Endothelial cell of umbilical vein (primary cell): Measurements from ENCODE around the gene GPX7. TPM values are rescaled to one million over a fixed set of nuclear protein-coding genes. Genes with fewer than 3 reads are reported as not detected.

Experiments used
- BruUV-seq: library from RNA; stranded (reverse); fragments of 400-500 nt; replicated peaks from 2 replicates; lab custom pipeline; 2021; lab: Mats Ljungman, UMichigan
- CTCF ChIA-PET: fragments of 300-600, 350-600 bp; sonication (Branson Sonifier 250); formaldehyde crosslinking; loops from one replicate; lab custom pipeline; 2021; ENCODE audit warnings: antibody characterized with exemption, inconsistent platforms; lab: Charles Lee
- POLR2A ChIA-PET: fragments of 300-600, 350-600 bp; sonication (Branson Sonifier 250); formaldehyde crosslinking; loops from one replicate; lab custom pipeline; 2021; ENCODE audit warnings: antibody characterized with exemption, inconsistent platforms; lab: Charles Lee
- DNase-seq: peaks from one replicate; pipeline ENCODE4 v3.0.0-alpha.2; 2011; ENCODE audit warnings: low read depth, low spot score
- FAIRE-seq: peaks from 2 replicates; lab custom pipeline; 2011; peaks lifted over from hg19 to GRCh38; lab: Jason Lieb, UNC
- H2AFZ ChIP-seq: 2 replicates; pipeline ENCODE4 v1.6.0; 2012; ENCODE audit warnings: low read depth, low read length, control low read depth, inconsistent platforms
- H3K27ac ChIP-seq: 2 replicates; pipeline ENCODE4 v1.5.1; 2011; ENCODE audit warnings: low read depth, mild to moderate bottlenecking, control low read depth, low read length, moderate library complexity; ENCODE audit not compliant: insufficient read depth
- H3K27me3 ChIP-seq, 2 experiments: 2 replicates each; pipeline versions ENCODE4 v1.6.0 to v1.6.1; 2011; ENCODE audit warnings: low read length in 2 of 2, mixed read lengths in 1 of 2; ENCODE audit not compliant: control insufficient read depth in 2 of 2, insufficient read depth in 2 of 2
- H3K36me3 ChIP-seq, 2 experiments: 2 replicates in 1 of 2; 3 replicates in 1 of 2; pipeline ENCODE4 v1.5.1; 2011; ENCODE audit warnings: low read length in 2 of 2, mild to moderate bottlenecking in 1 of 2, moderate library complexity in 1 of 2; ENCODE audit not compliant: control insufficient read depth in 2 of 2, insufficient read depth in 2 of 2; ENCODE audit errors: extremely low read depth in 1 of 2
- H3K4me1 ChIP-seq: 3 replicates; pipeline ENCODE4 v1.5.1; 2011; ENCODE audit warnings: mild to moderate bottlenecking, low read length; ENCODE audit not compliant: control insufficient read depth, insufficient read depth; ENCODE audit errors: extremely low read depth
- H3K4me2 ChIP-seq: 2 replicates; pipeline ENCODE4 v1.6.1; 2011; ENCODE audit warnings: low read length, control low read depth, mixed read lengths; ENCODE audit not compliant: insufficient read depth
- H3K4me3 ChIP-seq, 3 experiments: fragments of 200-600 bp in 1 of 3; sonication (generic), shearing (Covaris generic) in 1 of 3; replicated peaks in 1 of 3; 2 replicates each; pipeline ENCODE4 v1.5.1; 2011 to 2016; ENCODE audit warnings: control low read depth in 3 of 3, low read length in 3 of 3, mild to moderate bottlenecking in 2 of 3, inconsistent platforms in 1 of 3, low read depth in 1 of 3, moderate library complexity in 1 of 3; ENCODE audit not compliant: insufficient read depth in 1 of 3
- H3K79me2 ChIP-seq: 2 replicates; pipeline ENCODE4 v1.6.0; 2012; ENCODE audit warnings: low read length, inconsistent platforms; ENCODE audit not compliant: control insufficient read depth, insufficient read depth
- H3K9ac ChIP-seq: replicated peaks from 2 replicates; pipeline ENCODE3; 2011; ENCODE audit warnings: low read length, control low read depth; ENCODE audit not compliant: insufficient read depth; ENCODE audit errors: extremely low read depth
- H3K9me1 ChIP-seq: replicated peaks from 3 replicates; pipeline ENCODE4 v1.6.0; 2011; ENCODE audit warnings: mild to moderate bottlenecking, low read length; ENCODE audit not compliant: control insufficient read depth, insufficient read depth; ENCODE audit errors: extremely low read depth
- H3K9me3 ChIP-seq: replicated peaks from 2 replicates; pipeline ENCODE4 v1.5.1; 2012; ENCODE audit warnings: low read length, inconsistent platforms; ENCODE audit not compliant: control insufficient read depth, insufficient read depth
- H4K20me1 ChIP-seq: replicated peaks from 2 replicates; pipeline ENCODE3; 2011; ENCODE audit warnings: mild to moderate bottlenecking, low read length; ENCODE audit not compliant: control insufficient read depth, insufficient read depth; ENCODE audit errors: extremely low read depth
- EZH2 ChIP-seq: IDR thresholded peaks from 2 replicates; pipeline ENCODE4 v1.6.1; 2012; ENCODE audit warnings: borderline replicate concordance, low read depth, mild to moderate bottlenecking, moderate library complexity, low read length, inconsistent platforms; ENCODE audit not compliant: severe bottlenecking
- FOS ChIP-seq: IDR thresholded peaks from 2 replicates; pipeline ENCODE4 v1.6.1; 2011; ENCODE audit warnings: mild to moderate bottlenecking, low read length, moderate library complexity, borderline replicate concordance; ENCODE audit not compliant: insufficient read depth
- GATA2 ChIP-seq: IDR thresholded peaks from 2 replicates; pipeline ENCODE4 v1.7.0; 2011; ENCODE audit warnings: low read depth, mild to moderate bottlenecking, moderate library complexity, mixed read lengths, low read length; ENCODE audit not compliant: insufficient read length, insufficient read depth
- JUN ChIP-seq: IDR thresholded peaks from 2 replicates; pipeline ENCODE4 v1.6.1; 2011; ENCODE audit warnings: borderline replicate concordance, low read depth; ENCODE audit not compliant: insufficient read length, insufficient read depth
- MYC ChIP-seq: IDR thresholded peaks from one replicate; pipeline ENCODE4 v1.6.1; 2011; ENCODE audit warnings: mild to moderate bottlenecking, low read depth, low read length
- POLR2A ChIP-seq: IDR thresholded peaks from 2 replicates; pipeline ENCODE4 v1.6.1; 2012; ENCODE audit warnings: low read depth, mild to moderate bottlenecking, control low read depth, low read length
- POLR2AphosphoS5 ChIP-seq: IDR thresholded peaks from 2 replicates; pipeline ENCODE4 v1.6.1; 2012; ENCODE audit warnings: low read depth, mild to moderate bottlenecking, control low read depth, low read length, moderate library complexity; ENCODE audit not compliant: insufficient read depth
- dilution Hi-C: fragments of 300-500 bp; cut with MboI; formaldehyde crosslinking; loops from one replicate; pipeline ENCODE4 v1.15.0; 2019; ENCODE audit warnings: low sequenced_read_pairs; ENCODE audit not compliant: extremely low pct_ligation_motif_present
- intact Hi-C: fragments of 100-400 bp; cut with micrococcal nuclease; formaldehyde crosslinking; loops from one replicate; pipeline ENCODE4 v1.10.0; 2022
- polyA plus RNA-seq, 4 experiments: library from polyadenylated mRNA; depleted of rRNA in 3 of 4; stranded (reverse) in 3 of 4; unstranded in 1 of 4; fragments of >200 nt; gene quantifications; 2 replicates each; pipeline versions ENCODE4 v1.2.1 to v1.2.3, GENCODE V29; 2011 to 2012; ENCODE audit warnings: missing spikeins in 1 of 4
- total RNA-seq: library from RNA; stranded (reverse); gene quantifications from 2 replicates; pipeline ENCODE4 v1.2.3, GENCODE V29; 2021
- TF ChIP-seq, protein P1 (sequence below), 2 donors: IDR thresholded peaks; 1 replicate in 1 of 2; 2 replicates in 1 of 2; pipeline ENCODE4 v1.5.1; 2011; ENCODE audit warnings: low read length in 2 of 2, mild to moderate bottlenecking in 2 of 2, moderate library complexity in 2 of 2, control low read depth in 1 of 2, inconsistent platforms in 1 of 2, low read depth in 1 of 2; ENCODE audit not compliant: insufficient read depth in 1 of 2; ENCODE audit errors: extremely low read depth in 1 of 2
- TF ChIP-seq, protein P2 (sequence below): IDR thresholded peaks from 2 replicates; pipeline ENCODE4 v1.6.1; 2011; ENCODE audit not compliant: insufficient read depth, insufficient read length

GPX7 gene
- total and polyA plus RNA-seq, 2 donors (not counting 3 experiments of a cell fraction or from before 2014, with no cell fraction given), result 8.9 to 25.7 TPM

DNA sequence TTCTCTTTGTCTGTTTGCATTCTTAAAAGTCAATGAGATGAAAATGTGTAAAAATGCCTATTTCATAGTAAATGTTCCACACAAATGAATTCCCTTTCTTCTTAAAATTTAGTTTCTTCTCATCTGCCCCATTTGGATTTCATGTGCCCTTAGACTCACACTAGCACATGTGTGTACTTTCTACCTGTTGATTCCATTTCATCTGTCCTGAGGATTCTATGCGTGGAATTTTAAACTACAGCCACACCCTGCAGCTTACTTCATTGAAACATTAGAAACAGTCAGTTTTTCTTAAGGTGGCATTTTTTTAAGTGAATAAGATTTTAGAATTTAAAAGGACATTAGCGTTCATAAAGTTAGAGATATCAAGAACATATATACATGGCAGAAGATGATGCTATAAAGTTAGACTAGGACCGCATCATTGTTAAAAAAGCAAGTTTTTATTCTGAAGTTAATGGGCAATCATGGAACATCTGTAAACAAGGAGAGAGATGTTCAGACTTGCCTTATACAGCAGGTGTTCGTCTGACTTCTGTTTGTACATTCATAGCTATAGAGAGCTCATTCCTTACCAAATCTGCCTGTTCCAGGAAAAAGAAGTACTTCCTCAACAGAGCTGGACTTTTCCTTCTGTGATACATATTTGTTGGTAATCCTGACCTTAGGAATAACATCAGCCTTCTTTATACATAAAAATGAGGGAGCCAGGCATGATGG is 45.4 kb upstream of the GPX7 start:
- H3K4me3 ChIP-seq, result no peak overlapping the region
- FAIRE-seq (no peak), DNase-seq (no peak)
- H3K27me3 ChIP-seq, result no peaks in the 10 kb centered on the region
- H3K9me1 ChIP-seq, result no peaks in the 10 kb centered on the region
- H3K36me3 ChIP-seq, result no peaks in the 10 kb centered on the region
- H3K9ac ChIP-seq, result no peak overlapping the region
- H3K4me2 ChIP-seq, result no peak overlapping the region
- H2AFZ ChIP-seq, result no peak overlapping the region
- peaks cover 7% of the 10 kb centered on the region for H3K4me1 ChIP-seq
- H4K20me1 ChIP-seq, result no peaks in the 10 kb centered on the region
- TF ChIP-seq EZH2 (no peak), JUN (no peak)
- intact Hi-C loops, result no loop called here
- dilution Hi-C loops, result no loop called here
- no peak overlapping the region for H3K27ac ChIP-seq
- H3K9me3 ChIP-seq, result no peaks in the 10 kb centered on the region
- ChIA-PET POLR2A (no interaction called here), CTCF (interaction anchor here (0.9 to 1.6 kb wide), 2 partner anchors 12 to 14 kb away, joined by 4 read pairs; no protein-coding TSS in a partner anchor)
- peaks cover 8% of the 10 kb centered on the region for H3K79me2 ChIP-seq
- no TSS peak for BruUV-seq

DNA sequence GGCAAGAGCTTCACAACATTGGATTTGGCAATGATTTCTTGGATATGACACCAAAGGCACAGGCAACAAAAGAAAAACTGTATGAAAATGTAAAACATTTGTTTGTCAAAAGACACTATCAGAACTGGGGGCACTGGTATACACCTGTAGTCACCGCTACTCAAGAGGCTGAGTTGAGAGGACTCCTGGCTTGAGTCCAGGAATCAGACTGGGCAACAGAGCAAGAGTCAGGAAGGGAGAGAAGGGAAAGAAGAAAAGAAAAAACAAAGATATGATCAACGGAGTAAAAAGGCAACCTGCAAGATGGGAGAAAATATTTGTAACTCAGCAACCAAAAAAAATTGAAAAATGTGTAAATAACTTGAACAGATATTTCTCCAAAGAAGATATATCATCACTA is 43.2 kb upstream of the GPX7 start:
- H3K9me3 ChIP-seq, result no peaks in the 10 kb centered on the region
- no peaks in the 10 kb centered on the region for H3K79me2 ChIP-seq
- intact Hi-C loops, result no loop called here
- CTCF ChIA-PET, result interaction anchor here (0.6 kb wide), 1 partner anchor 1938 kb away, joined by 3 read pairs; no protein-coding TSS in a partner anchor
- POLR2A ChIA-PET, result no interaction called here
- no peaks in the 10 kb centered on the region for H4K20me1 ChIP-seq
- no peaks in the 10 kb centered on the region for H3K36me3 ChIP-seq
- no peaks in the 10 kb centered on the region for H3K9me1 ChIP-seq
- no peak overlapping the region for H3K9ac ChIP-seq
- H3K4me2 ChIP-seq, result no peak overlapping the region
- no peak overlapping the region for H3K27ac ChIP-seq
- BruUV-seq, result no TSS peak
- no peak overlapping the region for H3K4me3 ChIP-seq
- dilution Hi-C loops, result no loop called here
- H3K27me3 ChIP-seq, result no peaks in the 10 kb centered on the region
- DNase-seq (no peak), FAIRE-seq (no peak)
- H2AFZ ChIP-seq, result no peak overlapping the region
- H3K4me1 ChIP-seq, result peaks cover 4% of the 10 kb centered on the region
- TF ChIP-seq EZH2 (no peak), FOS (no peak), MYC (no peak), POLR2AphosphoS5 (no peak), JUN (no peak), GATA2 (no peak), POLR2A (no peak)
- TF ChIP-seq, protein P1, sequence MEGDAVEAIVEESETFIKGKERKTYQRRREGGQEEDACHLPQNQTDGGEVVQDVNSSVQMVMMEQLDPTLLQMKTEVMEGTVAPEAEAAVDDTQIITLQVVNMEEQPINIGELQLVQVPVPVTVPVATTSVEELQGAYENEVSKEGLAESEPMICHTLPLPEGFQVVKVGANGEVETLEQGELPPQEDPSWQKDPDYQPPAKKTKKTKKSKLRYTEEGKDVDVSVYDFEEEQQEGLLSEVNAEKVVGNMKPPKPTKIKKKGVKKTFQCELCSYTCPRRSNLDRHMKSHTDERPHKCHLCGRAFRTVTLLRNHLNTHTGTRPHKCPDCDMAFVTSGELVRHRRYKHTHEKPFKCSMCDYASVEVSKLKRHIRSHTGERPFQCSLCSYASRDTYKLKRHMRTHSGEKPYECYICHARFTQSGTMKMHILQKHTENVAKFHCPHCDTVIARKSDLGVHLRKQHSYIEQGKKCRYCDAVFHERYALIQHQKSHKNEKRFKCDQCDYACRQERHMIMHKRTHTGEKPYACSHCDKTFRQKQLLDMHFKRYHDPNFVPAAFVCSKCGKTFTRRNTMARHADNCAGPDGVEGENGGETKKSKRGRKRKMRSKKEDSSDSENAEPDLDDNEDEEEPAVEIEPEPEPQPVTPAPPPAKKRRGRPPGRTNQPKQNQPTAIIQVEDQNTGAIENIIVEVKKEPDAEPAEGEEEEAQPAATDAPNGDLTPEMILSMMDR (IDR thresholded peaks at IDR 0.05; ENCODE audit: extremely low read depth in 1 of 2, insufficient read depth in 1 of 2, low read depth in 1 of 2, low read length in 2 of 2), result no peak
- TF ChIP-seq, protein P2, sequence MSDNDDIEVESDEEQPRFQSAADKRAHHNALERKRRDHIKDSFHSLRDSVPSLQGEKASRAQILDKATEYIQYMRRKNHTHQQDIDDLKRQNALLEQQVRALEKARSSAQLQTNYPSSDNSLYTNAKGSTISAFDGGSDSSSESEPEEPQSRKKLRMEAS, result no peak
